Kasumi-1 (cell line): ENCODE results near the gene NSDHL.
A peak's percentile ranks its signal among the peaks of the same experiment; 100 is the strongest.

Source experiments
- DNase-seq, 2 experiments: peaks; one replicate each; lab custom pipeline; 2025; lab: John Stamatoyannopoulos, UW

Gene NSDHL

GRCh38 chrX:152913910-152914309 lies 83.0 kb downstream of the NSDHL start:
- DNase-seq: no peak

- peak; percentile 66 to 76 for DNase-seq
Measured at GRCh38 chrX:152915541-152916241, 84.8 kb downstream of the NSDHL start.

GRCh38 chrX:152917656-152918579 lies 87.1 kb downstream of the NSDHL start:
- DNase-seq: no peak

- no peak for DNase-seq
Measured at GRCh38 chrX:152918707-152919106, 87.8 kb downstream of the NSDHL start.
